ENCODE results near the gene FGGY. TPM values are rescaled to one million over a fixed set of nuclear protein-coding genes. Genes with fewer than 3 reads are reported as not detected.

FGGY gene
- total RNA-seq, 1 donor from 2014 or later, result 16.4 TPM

DNA sequence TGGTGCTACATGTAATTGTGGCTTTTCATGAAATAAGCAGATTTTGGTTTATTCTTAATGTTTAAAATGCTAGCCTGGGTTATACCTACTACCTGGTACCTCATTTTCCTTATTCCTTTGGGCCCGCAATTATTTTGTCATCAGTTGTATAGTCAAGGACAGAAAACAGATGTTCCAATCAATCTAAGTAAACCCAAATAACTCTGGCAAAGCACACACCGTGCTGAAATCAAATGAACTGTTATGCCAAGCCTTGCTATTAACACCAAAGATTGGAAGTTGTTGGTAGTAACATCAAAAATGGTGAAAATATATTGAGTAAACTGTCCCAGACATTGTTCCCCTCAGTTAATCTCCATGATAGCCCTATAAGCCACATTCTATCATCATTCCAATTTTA, 248.9 kb downstream of the FGGY start:
- Mint-ChIP-seq H3K4me1 (peaks cover 13% of the 10 kb centered on the region), H3K36me3 (ENCODE audit: low read depth) (no peaks in the 10 kb centered on the region), H3K9me3 (peaks cover 1% of the 10 kb centered on the region)

DNA sequence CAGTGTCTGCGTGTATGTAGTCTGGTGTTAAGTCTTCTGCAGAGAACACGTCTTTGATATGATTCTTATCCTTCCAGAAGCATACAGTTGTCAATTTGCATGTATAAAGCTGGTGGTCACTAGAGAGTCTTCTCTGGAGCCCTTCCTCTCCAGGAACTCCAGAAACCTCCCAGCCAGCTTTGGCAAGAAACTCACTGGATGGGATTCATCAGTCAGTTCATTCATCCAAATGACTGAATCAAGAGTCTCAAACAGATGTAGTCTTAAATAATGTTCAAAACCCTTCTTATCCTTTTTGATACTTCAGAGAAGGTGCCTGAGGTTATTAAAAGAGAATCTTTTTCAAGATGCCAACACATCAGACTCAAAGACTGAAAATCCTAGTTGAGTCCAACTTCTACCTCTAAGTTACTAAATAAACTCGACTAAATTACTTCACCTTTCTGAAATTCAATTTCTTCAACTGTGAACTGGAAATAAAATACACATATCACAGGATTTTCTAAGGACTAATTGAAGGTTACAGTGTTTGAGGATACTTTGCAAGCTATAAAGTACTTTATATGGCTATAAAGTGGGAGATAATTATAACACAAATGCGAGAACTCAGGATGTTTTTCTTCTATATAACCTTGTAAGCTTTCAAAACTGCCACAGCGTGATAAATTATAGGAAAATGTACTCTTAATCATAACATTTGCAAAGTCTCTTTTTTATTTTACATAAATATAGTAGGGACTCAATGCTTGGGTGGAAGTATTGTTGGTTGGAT, 252.4 kb downstream of the FGGY start:
- H3K27me3 Mint-ChIP-seq (ENCODE audit: low read depth), result no peaks in the 10 kb centered on the region
- no peak overlapping the region for H3K4me3 Mint-ChIP-seq
- H3K4me1 Mint-ChIP-seq, result peaks cover 20% of the 10 kb centered on the region
- no peak for DNase-seq (ENCODE audit: low read depth, low spot score)
- H3K27ac Mint-ChIP-seq (ENCODE audit: unreplicated experiment), result no peak overlapping the region
- TF ChIP-seq, protein P1, sequence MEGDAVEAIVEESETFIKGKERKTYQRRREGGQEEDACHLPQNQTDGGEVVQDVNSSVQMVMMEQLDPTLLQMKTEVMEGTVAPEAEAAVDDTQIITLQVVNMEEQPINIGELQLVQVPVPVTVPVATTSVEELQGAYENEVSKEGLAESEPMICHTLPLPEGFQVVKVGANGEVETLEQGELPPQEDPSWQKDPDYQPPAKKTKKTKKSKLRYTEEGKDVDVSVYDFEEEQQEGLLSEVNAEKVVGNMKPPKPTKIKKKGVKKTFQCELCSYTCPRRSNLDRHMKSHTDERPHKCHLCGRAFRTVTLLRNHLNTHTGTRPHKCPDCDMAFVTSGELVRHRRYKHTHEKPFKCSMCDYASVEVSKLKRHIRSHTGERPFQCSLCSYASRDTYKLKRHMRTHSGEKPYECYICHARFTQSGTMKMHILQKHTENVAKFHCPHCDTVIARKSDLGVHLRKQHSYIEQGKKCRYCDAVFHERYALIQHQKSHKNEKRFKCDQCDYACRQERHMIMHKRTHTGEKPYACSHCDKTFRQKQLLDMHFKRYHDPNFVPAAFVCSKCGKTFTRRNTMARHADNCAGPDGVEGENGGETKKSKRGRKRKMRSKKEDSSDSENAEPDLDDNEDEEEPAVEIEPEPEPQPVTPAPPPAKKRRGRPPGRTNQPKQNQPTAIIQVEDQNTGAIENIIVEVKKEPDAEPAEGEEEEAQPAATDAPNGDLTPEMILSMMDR (conservative IDR thresholded peaks at IDR 0.05), result no peak
- peaks cover 8% of the 10 kb centered on the region for H3K9me3 Mint-ChIP-seq
- H3K36me3 Mint-ChIP-seq (ENCODE audit: low read depth), result no peaks in the 10 kb centered on the region

More for the DNA sequence above, 248.9 kb downstream of the FGGY start:
- TF ChIP-seq, protein P1 (conservative IDR thresholded peaks at IDR 0.05), result no peak
- DNase-seq (ENCODE audit: low read depth, low spot score), result no peak
- Mint-ChIP-seq H3K27me3 (ENCODE audit: low read depth) (no peaks in the 10 kb centered on the region), H3K27ac (ENCODE audit: unreplicated experiment) (no peak overlapping the region), H3K4me3 (no peak overlapping the region)

DNA sequence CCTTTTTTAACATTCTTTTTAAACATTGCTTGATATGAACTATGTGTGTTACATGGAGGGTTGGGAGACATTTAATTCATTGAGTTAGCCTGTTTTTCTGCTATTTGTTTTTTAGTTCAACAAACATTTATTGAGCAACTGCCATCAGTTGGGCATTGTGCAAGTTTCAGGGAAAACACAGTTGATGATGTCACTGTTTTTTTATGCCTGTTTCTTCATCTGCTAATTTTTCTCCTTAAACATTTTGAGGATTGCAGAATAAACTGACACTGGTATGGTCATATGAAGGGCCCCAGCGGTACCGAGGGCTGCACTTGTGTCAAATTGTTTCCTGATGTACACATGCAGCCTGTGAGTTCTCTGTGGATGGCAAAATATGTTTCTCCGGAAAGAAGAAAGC, 253.0 kb downstream of the FGGY start:
- Mint-ChIP-seq H3K4me3 (no peak overlapping the region), H3K27me3 (ENCODE audit: low read depth) (no peaks in the 10 kb centered on the region), H3K4me1 (peaks cover 26% of the 10 kb centered on the region), H3K27ac (ENCODE audit: unreplicated experiment) (no peak overlapping the region), H3K36me3 (ENCODE audit: low read depth) (no peaks in the 10 kb centered on the region), H3K9me3 (peaks cover 8% of the 10 kb centered on the region)
- no peak for DNase-seq (ENCODE audit: low read depth, low spot score)
- TF ChIP-seq, protein P1 (conservative IDR thresholded peaks at IDR 0.05), result no peak

DNA sequence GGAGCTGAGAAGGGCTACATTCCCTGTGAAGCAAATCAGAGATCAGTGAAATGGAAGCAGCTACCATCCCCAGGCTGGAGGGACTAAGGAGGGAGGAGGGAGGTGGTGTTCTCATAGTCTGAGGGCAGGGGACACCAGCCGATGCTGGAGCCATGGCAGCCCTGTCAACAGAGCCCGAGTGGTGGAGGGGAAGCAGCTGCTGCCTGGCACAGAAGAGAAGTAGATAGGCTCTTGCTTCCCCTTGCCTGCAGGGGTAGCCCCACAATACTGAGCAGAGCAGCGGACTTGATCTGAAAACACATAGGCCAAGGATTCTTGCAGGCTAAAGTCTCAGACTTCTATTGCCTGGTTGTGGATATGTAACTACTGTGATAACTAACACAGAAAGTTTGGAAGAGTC, 255.1 kb downstream of the FGGY start:
- Mint-ChIP-seq H3K4me3 (no peak overlapping the region), H3K36me3 (ENCODE audit: low read depth) (peaks cover 5% of the 10 kb centered on the region), H3K27ac (ENCODE audit: unreplicated experiment) (no peak overlapping the region), H3K27me3 (ENCODE audit: low read depth) (no peaks in the 10 kb centered on the region), H3K4me1 (peaks cover 40% of the 10 kb centered on the region), H3K9me3 (peaks cover 8% of the 10 kb centered on the region)
- TF ChIP-seq, protein P1 (conservative IDR thresholded peaks at IDR 0.05), result no peak
- DNase-seq (ENCODE audit: low read depth, low spot score), result no peak

DNA sequence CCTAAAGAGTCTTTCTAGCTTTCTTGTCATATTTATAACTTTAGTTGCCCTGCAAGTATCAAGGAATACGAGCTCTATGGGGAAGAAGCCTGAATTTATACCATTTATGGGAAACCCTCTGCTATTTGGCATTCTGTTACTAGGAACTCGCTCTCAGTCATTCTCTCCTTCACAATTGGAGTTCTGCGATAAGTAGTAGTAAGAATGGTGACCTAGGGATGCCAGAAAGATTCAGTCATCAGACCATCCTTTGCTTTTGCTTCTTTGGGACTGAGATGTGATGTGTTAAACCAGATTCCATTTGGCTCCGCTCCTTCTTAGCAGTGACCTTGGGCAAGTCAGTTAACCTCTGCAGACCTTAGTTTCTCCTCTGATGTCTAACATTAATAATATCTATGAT, 256.5 kb downstream of the FGGY start:
- Mint-ChIP-seq H3K4me1 (peaks cover 49% of the 10 kb centered on the region), H3K27me3 (ENCODE audit: low read depth) (no peaks in the 10 kb centered on the region), H3K4me3 (no peak overlapping the region), H3K36me3 (ENCODE audit: low read depth) (peaks cover 15% of the 10 kb centered on the region), H3K27ac (ENCODE audit: unreplicated experiment) (no peak overlapping the region), H3K9me3 (peaks cover 16% of the 10 kb centered on the region)
- TF ChIP-seq, protein P1 (conservative IDR thresholded peaks at IDR 0.05), result no peak
- no peak for DNase-seq (ENCODE audit: low read depth, low spot score)

Data from neural crest cell (in vitro differentiated cells).